ENCODE measurements around the gene MAP3K13.

Gene MAP3K13

GRCh38 chr3:185330644-185331043 lies 32.3 kb upstream of the MAP3K13 start:
- no peak for DNase-seq (ENCODE audit: low read depth)
- no peak overlapping the region for H3K4me3 ChIP-seq (ENCODE audit: low read length)
- TF ChIP-seq, protein P1, sequence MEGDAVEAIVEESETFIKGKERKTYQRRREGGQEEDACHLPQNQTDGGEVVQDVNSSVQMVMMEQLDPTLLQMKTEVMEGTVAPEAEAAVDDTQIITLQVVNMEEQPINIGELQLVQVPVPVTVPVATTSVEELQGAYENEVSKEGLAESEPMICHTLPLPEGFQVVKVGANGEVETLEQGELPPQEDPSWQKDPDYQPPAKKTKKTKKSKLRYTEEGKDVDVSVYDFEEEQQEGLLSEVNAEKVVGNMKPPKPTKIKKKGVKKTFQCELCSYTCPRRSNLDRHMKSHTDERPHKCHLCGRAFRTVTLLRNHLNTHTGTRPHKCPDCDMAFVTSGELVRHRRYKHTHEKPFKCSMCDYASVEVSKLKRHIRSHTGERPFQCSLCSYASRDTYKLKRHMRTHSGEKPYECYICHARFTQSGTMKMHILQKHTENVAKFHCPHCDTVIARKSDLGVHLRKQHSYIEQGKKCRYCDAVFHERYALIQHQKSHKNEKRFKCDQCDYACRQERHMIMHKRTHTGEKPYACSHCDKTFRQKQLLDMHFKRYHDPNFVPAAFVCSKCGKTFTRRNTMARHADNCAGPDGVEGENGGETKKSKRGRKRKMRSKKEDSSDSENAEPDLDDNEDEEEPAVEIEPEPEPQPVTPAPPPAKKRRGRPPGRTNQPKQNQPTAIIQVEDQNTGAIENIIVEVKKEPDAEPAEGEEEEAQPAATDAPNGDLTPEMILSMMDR (conservative IDR thresholded peaks at IDR 0.05; ENCODE audit: low read length) = no peak

- peak; percentile 50 for DNase-seq (ENCODE audit: low read depth)
- no peak overlapping the region for H3K4me3 ChIP-seq (ENCODE audit: low read length)
- TF ChIP-seq, protein P1 (conservative IDR thresholded peaks at IDR 0.05; ENCODE audit: low read length) = no peak
Observed at GRCh38 chr3:185332026-185332735, 30.8 kb upstream of the MAP3K13 start.

- TF ChIP-seq, protein P1 (conservative IDR thresholded peaks at IDR 0.05; ENCODE audit: low read length) = no peak
- DNase-seq (ENCODE audit: low read depth) = peak; percentile 30
- no peak overlapping the region for H3K4me3 ChIP-seq (ENCODE audit: low read length)
Observed at GRCh38 chr3:185335799-185336198, 27.1 kb upstream of the MAP3K13 start.

- DNase-seq (ENCODE audit: low read depth) = no peak
- TF ChIP-seq, protein P1 (conservative IDR thresholded peaks at IDR 0.05; ENCODE audit: low read length) = no peak
- H3K4me3 ChIP-seq (ENCODE audit: low read length) = no peak overlapping the region
Observed at GRCh38 chr3:185337231-185337816, 25.6 kb upstream of the MAP3K13 start.

DNA sequence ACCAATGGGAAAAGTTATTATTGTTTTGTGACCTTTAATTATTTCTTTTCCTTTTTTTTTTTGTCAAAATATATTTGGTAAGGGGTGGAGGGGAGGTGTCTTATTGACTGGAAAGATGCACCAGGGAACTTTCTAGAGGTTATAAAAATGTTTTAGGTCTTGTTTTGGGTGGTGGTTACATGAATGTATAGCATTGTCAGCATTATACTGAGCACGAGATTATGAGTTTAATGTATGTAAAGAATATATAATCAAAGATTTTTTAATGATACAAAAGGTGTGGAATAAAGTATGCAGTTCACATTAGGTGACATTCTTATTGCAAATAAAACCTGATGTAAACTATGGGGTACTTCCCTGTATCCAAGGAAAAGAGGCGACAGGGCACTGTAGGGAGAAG lies 23.0 kb upstream of the MAP3K13 start:
- TF ChIP-seq, protein P1 (conservative IDR thresholded peaks at IDR 0.05; ENCODE audit: low read length) = no peak
- DNase-seq (ENCODE audit: low read depth) = no peak
- no peak overlapping the region for H3K4me3 ChIP-seq (ENCODE audit: low read length)

- TF ChIP-seq, protein P1 (conservative IDR thresholded peaks at IDR 0.05; ENCODE audit: low read length) = no peak
- H3K4me3 ChIP-seq (ENCODE audit: low read length) = no peak overlapping the region
- no peak for DNase-seq (ENCODE audit: low read depth)
Observed at GRCh38 chr3:185340751-185341150, 22.2 kb upstream of the MAP3K13 start.

Data from AG10803 (cell line).